COLO829 (cell line): Measurements from ENCODE around the gene NDRG2.
"Not testable (repeated sequence)": the region's sequence is repeated elsewhere in the genome, so short reads cannot be mapped to it uniquely, and the experiment has no call there.

Source experiments
- DNase-seq: peaks from one replicate; pipeline ENCODE4 v3.0.0; 2012; ENCODE audit warnings: low spot score

NDRG2 gene

GRCh38 chr14:21033133-21033698, 8.4 kb upstream of the NDRG2 start:
- no peak for DNase-seq

GRCh38 chr14:21032326-21033132, 7.7 kb upstream of the NDRG2 start:
- no peak for DNase-seq

- no peak for DNase-seq
These were observed 5.7 kb upstream of the NDRG2 start for GRCh38 chr14:21030531-21030930.

DNA sequence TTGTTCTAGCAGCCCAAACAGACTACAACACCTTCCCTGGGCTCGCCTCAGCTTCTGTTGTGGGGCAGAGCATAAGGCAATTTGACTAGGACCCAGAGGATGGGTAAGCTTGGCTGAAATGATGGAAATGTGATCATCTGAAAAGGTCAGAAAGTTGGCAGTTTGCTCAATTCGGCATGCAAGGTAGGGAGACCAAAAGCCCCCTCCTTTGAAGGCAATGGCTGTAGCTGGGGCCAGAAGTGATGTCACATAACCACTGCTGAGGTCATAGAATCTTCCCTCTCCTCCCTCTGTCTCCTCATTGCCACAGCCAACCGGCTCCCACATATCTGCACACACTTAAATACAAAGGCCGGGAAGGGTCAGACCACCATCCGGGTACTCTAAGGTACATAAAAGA, 5.1 kb upstream of the NDRG2 start, which contains the start of gene TPPP2:
TSS of gene TPPP2 (plus strand) at position 301 of the 400 bp plus-strand sequence. CDS start 365 bp downstream, outside the sequence.
- DNase-seq, result no peak

DNA sequence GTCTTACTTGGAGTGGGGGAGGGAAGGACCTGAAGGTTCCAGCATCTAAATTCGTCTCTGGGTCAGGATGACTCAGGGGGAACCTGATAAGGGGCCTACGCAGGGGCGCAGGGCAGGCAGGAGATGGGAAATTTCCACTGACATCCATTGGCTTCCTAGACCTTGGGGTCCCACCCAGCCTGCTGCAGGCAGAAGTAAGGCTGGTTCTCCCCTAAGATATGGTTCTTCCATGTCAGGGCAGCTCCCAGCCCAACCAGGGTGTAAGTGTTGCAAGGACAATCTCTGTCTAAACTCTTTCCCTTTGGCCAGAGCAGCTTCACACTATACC, 2.1 kb upstream of the NDRG2 start:
- no peak for DNase-seq

DNA sequence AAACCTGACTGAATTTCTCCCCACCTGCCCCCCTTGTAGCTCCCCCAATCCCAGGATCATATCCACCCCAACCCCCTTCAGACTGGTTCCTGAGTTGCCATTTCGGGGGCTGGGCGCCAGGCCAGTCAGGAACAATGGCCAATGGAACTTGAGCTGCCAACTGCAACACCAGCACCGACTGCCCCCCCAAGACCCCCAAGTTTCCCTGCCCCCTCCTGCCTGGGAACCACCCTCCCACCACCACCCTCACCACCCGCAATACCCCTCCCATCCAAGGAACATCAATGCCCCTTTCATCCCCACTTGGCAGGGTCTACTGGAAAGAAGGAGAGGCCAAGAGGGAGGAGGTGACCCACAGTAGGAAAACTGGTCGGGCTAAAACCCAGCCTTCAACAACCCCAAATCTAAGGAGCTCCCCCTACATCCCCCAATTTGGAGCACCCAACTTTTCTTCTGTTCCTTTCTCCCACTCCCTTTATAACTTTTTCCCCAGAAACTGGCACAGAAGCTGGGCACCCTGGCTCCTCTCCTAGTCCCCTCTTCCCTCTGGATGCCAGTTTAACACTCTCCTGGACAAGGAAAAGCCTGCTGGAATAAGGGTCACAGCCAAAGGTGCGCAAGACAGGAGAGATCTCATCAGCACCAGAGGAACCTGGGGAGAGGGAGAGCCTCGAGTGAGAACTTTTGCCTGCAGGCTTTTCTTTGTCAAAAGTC, 1.6 kb upstream of the NDRG2 start:
- DNase-seq, result no peak

GRCh38 chr14:21025371-21026273, 761 bp upstream of the NDRG2 start:
- no peak for DNase-seq

DNA sequence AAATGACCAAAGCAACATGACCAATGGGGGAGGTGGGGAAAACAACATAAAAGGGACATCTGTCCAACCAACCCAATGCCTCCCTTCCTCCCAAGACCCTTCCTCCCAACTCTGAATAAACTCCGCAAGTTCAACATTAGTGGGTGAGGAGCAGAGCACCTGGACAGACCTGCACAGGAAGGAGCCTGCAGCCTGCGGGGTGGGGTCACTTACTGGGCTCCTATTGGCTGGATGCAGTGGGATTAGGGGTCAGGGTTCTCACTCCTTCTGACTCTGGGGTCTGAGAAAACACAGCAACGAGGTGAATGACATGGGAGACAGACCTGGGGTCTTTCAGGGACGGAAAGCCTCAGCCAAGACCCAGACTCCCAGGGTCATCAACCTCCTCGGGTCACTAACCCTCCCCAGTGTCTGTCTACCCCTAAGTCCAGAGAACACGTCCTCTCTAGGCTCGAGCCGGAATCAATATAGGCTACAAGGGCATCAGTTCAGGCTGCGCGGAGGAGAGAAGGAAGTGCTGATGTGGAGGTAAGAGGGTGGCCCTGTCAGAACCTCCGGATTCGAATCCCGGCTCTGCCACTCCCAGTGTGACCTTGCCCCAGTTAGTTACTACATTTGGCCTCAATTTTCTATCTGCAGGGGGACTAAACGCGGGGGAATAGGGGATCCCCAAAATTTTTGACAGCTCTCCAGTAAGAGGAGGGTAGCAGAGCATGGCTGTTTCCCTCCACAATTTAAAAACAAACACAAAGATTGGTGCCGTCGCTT, 860 bp downstream of the NDRG2 start:
- no peak for DNase-seq

DNA sequence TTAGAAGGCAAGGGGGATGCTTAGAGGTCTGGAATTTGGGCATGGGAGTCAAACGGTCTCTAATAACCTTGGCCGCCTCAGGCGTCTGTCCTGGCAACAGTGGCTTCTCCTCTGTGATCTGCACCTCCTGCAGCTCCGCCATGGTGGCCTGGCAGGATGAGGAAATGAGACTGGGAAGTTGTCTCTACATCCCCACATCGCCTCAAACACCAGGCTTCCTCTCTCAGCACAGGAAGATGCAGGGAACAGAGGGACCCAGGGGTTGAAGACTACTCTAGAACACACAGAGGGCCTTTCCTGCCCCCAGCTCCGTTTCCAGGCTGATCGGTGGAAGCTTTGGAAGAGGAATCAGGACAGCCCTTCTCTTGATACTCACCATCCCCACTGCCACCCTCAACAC, 1.7 kb downstream of the NDRG2 start:
- no peak for DNase-seq

- DNase-seq, result no peak
These were observed 2.2 kb downstream of the NDRG2 start for GRCh38 chr14:21022686-21023085.

GRCh38 chr14:21020977-21021545, 3.8 kb downstream of the NDRG2 start:
- no peak for DNase-seq

DNA sequence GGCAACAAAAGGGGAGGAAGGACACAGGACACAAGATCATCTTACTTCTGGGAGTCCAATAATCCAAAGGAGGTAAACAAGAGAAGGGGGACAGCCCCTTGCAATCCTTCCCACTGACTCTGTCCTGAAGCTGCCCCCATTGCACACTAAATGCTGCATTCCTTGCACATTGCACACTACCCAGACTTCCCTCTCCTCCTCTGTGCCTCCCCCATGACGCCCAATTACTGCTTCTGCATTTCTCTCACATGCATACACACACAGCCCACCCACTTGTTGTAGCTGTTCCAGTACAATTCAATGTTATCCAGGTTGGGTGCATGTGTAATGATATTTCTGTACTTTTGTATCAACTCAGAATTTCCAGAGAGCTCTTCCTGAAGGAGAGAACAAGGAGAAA, 5.5 kb downstream of the NDRG2 start:
- DNase-seq, result no peak

- no peak for DNase-seq
These were observed 6.1 kb downstream of the NDRG2 start for GRCh38 chr14:21018781-21019180.

GRCh38 chr14:21018286-21018685, 6.6 kb downstream of the NDRG2 start:
- DNase-seq, result no peak

DNA sequence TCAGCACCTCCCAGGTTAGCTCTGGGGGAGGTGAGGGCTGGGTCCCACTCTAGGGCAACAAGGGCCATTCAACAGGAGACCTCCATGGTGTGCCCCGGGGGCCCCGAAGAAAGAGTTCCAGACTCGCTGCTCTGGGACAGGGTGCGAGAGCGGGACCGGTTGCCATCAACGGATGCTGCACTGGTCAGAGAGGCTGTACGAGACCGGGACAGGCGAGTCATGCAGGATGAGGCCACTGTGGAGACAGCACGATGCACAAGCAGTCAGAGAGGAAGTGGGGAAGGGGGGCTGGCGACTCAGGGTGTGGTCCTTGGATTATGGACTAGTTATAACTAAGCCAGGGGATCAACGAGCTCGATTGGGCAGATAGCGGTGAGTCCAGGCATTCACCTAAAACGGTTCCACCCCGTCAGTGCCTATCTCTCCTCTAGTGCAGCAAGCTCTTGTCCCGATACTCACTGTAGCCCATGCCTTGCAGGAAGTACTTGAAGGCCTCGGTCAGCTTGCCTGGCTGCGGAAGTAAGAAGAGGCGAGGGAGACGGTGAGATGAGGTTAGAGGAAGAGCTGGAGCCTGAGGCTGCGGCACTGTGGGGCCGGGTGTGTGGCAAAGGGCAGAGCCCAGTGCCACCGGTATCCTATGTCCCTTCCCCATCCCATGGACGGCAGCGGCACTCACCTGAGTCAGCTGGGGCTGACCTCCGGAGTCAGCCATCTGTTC, 7.2 kb downstream of the NDRG2 start:
- no peak for DNase-seq

DNA sequence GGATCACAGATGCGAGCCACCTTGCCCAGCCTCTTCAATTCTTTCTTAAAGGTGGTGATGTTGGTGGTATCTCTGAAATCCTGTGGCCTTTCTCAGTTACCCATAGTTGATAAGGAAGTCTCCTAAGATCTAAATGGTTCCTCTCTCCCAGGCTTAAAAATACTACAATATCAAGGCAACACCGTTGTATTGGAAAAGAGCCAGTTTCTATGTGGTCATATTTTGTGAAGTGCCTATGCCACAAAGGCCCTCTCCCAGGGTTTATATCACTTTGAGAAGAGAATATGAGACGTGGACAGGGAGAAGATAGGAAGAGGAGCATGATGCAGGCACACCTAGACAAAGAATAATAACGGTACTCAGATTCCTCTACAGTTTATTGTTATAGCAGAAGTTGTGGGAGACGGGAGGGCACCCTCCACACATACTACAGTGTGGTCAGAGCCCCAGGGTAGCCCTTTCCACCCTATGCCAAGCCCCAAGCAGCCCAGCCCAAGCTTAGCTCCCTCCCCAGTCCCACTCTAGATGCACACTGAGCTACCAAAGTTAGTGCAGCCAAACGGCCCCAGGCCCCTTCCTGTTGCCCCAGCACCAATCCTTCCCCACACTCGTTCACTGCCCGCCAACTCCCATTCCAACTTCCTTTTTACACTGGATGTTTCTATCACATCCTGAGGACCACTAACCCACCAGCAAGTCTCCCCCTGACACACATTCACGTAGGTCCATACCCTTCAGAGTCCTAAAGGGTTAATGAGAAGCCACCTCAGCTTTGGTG, 8.3 kb downstream of the NDRG2 start:
- DNase-seq, result no peak

DNA sequence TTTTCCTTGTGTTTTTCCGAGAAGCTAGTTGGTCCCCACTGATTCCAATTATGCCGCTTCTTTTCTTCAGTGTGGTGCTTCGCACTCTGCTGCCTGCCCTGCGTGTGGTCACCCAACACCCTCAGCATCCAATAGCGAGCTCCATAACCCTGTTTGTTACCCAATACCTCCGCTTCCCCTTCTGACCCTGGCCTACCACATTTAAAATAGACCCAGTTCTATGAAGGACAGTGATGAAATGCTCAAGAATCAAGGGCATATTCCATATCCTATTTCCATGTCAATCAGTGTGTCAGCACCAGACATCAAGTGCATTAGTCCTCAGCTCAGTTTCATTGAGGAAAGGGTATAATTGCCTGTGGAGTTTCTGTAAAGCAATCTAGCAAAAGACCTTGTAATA, 9.5 kb downstream of the NDRG2 start:
- DNase-seq, result no peak

GRCh38 chr14:21014761-21015190, 10.1 kb downstream of the NDRG2 start:
- DNase-seq, result peak; percentile 87

- no peak for DNase-seq
These were observed 13.7 kb downstream of the NDRG2 start for GRCh38 chr14:21011136-21011535.

GRCh38 chr14:21009721-21010120, 15.1 kb downstream of the NDRG2 start:
- not testable (repeated sequence) for DNase-seq
